HCT116 (cell line): ENCODE data around the gene FOXS1. TPM values are rescaled to one million over a fixed set of nuclear protein-coding genes. Genes with fewer than 3 reads are reported as not detected.

Source experiments
- ATAC-seq: fragments of 200-7000 bp; cut with Tn5 transposase; 2 replicates; pipeline ENCODE4 v1.9.1; 2020; ENCODE audit warnings: mild to moderate bottlenecking, moderate library complexity
- BruUV-seq: library from RNA; stranded (reverse); fragments of 400-500 nt; replicated peaks from 2 replicates; lab custom pipeline; 2021; lab: Mats Ljungman, UMichigan
- CTCF ChIA-PET: fragments of 300-600 bp; sonication (Branson Sonifier 250); formaldehyde crosslinking; loops from one replicate; lab custom pipeline; 2021; ENCODE audit warnings: antibody characterized with exemption; lab: Charles Lee
- POLR2A ChIA-PET: fragments of 300-600, 350-600 bp; sonication (Branson Sonifier 250); formaldehyde crosslinking; loops from one replicate; lab custom pipeline; 2021; ENCODE audit warnings: antibody characterized with exemption; lab: Charles Lee
- RAD21 ChIA-PET, 2 experiments: fragments of 300-600 bp; sonication (Branson Sonifier 250); formaldehyde crosslinking; loops; one replicate each; lab custom pipeline; 2023; ENCODE audit warnings: low total read pairs in 2 of 2; ENCODE audit not compliant: uncharacterized antibody in 2 of 2, unreplicated experiment in 2 of 2, low non-redundant PET in 1 of 2; lab: Charles Lee
- DNase-seq: peaks from one replicate; pipeline ENCODE4 v3.0.0-alpha.2; 2010; ENCODE audit warnings: low read depth, low spot score
- H2AFZ ChIP-seq: fragments of 200-600 bp; shearing (Covaris generic), sonication (generic); 2 replicates; pipeline ENCODE4 v1.6.1; 2017; ENCODE audit warnings: low read depth, mixed run types, mixed read lengths, antibody characterized with exemption, low read length; ENCODE audit not compliant: poor library complexity, severe bottlenecking
- H3K27ac ChIP-seq: 2 replicates; pipeline ENCODE4 v1.5.1; 2012; ENCODE audit warnings: low read depth, low read length
- H3K27me3 ChIP-seq: fragments of 200-600 bp; sonication (generic); 2 replicates; pipeline ENCODE4 v1.6.1; 2016; ENCODE audit warnings: mixed run types, low read length, mixed read lengths; ENCODE audit not compliant: insufficient read depth
- H3K36me3 ChIP-seq, 2 experiments: fragments of 200-500 bp in 1 of 2; fragments of 200-600 bp in 1 of 2; sonication (Bioruptor generic) in 1 of 2; sonication (generic) in 1 of 2; 2 replicates each; pipeline versions ENCODE4 v1.5.1 to v1.6.1; 2014 to 2016; ENCODE audit warnings: low read length in 2 of 2, inconsistent platforms in 1 of 2, mixed read lengths in 1 of 2, mixed run types in 1 of 2; ENCODE audit not compliant: insufficient read depth in 2 of 2, control insufficient read depth in 1 of 2
- H3K4me1 ChIP-seq, 2 experiments: fragments of 200-600 bp in 1 of 2; sonication (generic) in 1 of 2; 2 replicates each; pipeline versions ENCODE4 v1.5.1 to v1.6.1; 2012 to 2017; ENCODE audit warnings: low read length in 2 of 2, inconsistent platforms in 1 of 2, mild to moderate bottlenecking in 1 of 2, mixed read lengths in 1 of 2, mixed run types in 1 of 2, moderate library complexity in 1 of 2; ENCODE audit not compliant: insufficient read depth in 2 of 2, control insufficient read depth in 1 of 2
- H3K4me2 ChIP-seq: fragments of 200-600 bp; sonication (generic); 2 replicates; pipeline ENCODE4 v1.6.1; 2017; ENCODE audit warnings: mixed run types, low read length, mixed read lengths
- H3K4me3 ChIP-seq, 2 experiments: fragments of 200-600 bp in 1 of 2; sonication (generic) in 1 of 2; replicated peaks in 1 of 2; 2 replicates each; pipeline ENCODE4 v1.5.1; 2011 to 2016; ENCODE audit warnings: low read length in 2 of 2, control low read depth in 1 of 2, low read depth in 1 of 2, mild to moderate bottlenecking in 1 of 2, mixed read lengths in 1 of 2, mixed run types in 1 of 2
- H3K79me2 ChIP-seq: fragments of 200-600 bp; sonication (generic); 2 replicates; pipeline ENCODE4 v1.6.1; 2017; ENCODE audit warnings: mild to moderate bottlenecking, mixed run types, low read length, moderate library complexity, mixed read lengths; ENCODE audit not compliant: insufficient read depth
- H3K9ac ChIP-seq: fragments of 200-600 bp; sonication (generic); 2 replicates; pipeline ENCODE4 v1.6.1; 2016; ENCODE audit warnings: low read length, mixed read lengths
- H3K9me2 ChIP-seq: fragments of 200-600 bp; sonication (generic), shearing (Covaris generic); 2 replicates; pipeline ENCODE4 v1.6.1; 2017; ENCODE audit warnings: mixed run types, mild to moderate bottlenecking, moderate library complexity; ENCODE audit not compliant: insufficient read depth
- H3K9me3 ChIP-seq, 2 experiments: fragments of 200-500 bp in 1 of 2; fragments of 200-600 bp in 1 of 2; sonication (Bioruptor generic) in 1 of 2; sonication (generic) in 1 of 2; 2 replicates each; pipeline ENCODE4 v1.6.1; 2014 to 2017; ENCODE audit warnings: low read length in 2 of 2, mixed read lengths in 2 of 2, inconsistent platforms in 1 of 2, low read depth in 1 of 2, mild to moderate bottlenecking in 1 of 2, mixed run types in 1 of 2, moderate library complexity in 1 of 2; ENCODE audit not compliant: control insufficient read depth in 1 of 2, insufficient read depth in 1 of 2
- H4K20me1 ChIP-seq: fragments of 200-600 bp; sonication (generic), shearing (Covaris generic); 2 replicates; pipeline ENCODE4 v1.6.1; 2017; ENCODE audit warnings: mixed run types, mild to moderate bottlenecking, moderate library complexity; ENCODE audit not compliant: insufficient read depth
- CBX3 ChIP-seq: IDR thresholded peaks from 2 replicates; pipeline ENCODE4 v1.6.1; 2012; ENCODE audit warnings: low read depth
- CEBPB ChIP-seq: IDR thresholded peaks from 2 replicates; pipeline ENCODE4 v1.6.1; 2012; ENCODE audit warnings: low read depth
- JUND ChIP-seq: IDR thresholded peaks from 2 replicates; pipeline ENCODE4 v1.6.1; 2012
- POLR2A ChIP-seq: IDR thresholded peaks from 2 replicates; pipeline ENCODE4 v1.7.0; 2011; ENCODE audit warnings: borderline replicate concordance; ENCODE audit not compliant: insufficient read depth, insufficient read length; ENCODE audit errors: extremely low read depth
- RAD21 ChIP-seq: IDR thresholded peaks from 2 replicates; pipeline ENCODE4 v1.6.1; 2012; ENCODE audit warnings: low read depth, mild to moderate bottlenecking
- REST ChIP-seq: IDR thresholded peaks from 2 replicates; pipeline ENCODE4 v1.6.1; 2012; ENCODE audit warnings: low read depth
- ZFX ChIP-seq: fragments of 450-650 bp; IDR thresholded peaks from 2 replicates; pipeline ENCODE4 v1.6.1; 2017
- intact Hi-C: fragments of 100-400 bp; cut with micrococcal nuclease; formaldehyde crosslinking; loops from 2 replicates; pipeline ENCODE4 v1.10.0; 2022
- total RNA-seq: library from RNA; stranded (reverse); gene quantifications from one replicate; pipeline ENCODE4 v1.2.1, GENCODE V29; 2021; ENCODE audit not compliant: unreplicated experiment

Gene FOXS1
- total RNA-seq, 1 experiment from 2014 or later, result not detected

- BruUV-seq, result no TSS peak
- H3K4me3 ChIP-seq, result no peak overlapping the region
- H3K36me3 ChIP-seq, result no peaks in the 10 kb centered on the region
- H3K9ac ChIP-seq, result no peak overlapping the region
- no peak overlapping the region for H3K27ac ChIP-seq
- no peaks in the 10 kb centered on the region for H3K9me2 ChIP-seq
- no peaks in the 10 kb centered on the region for H3K9me3 ChIP-seq
- ATAC-seq (no peak), DNase-seq (no peak)
- POLR2A ChIA-PET, result interaction anchor here (1.1 kb wide), 1 partner anchor 154 kb away, joined by 3 read pairs; no protein-coding TSS in a partner anchor
- H3K27me3 ChIP-seq, result no peaks in the 10 kb centered on the region
- no peak overlapping the region for H2AFZ ChIP-seq
- intact Hi-C loops, result no loop called here
- RAD21 ChIA-PET, result no interaction called here
- H3K4me1 ChIP-seq, result peaks cover 15 to 20% of the 10 kb centered on the region in 2 experiments; a peak in 3 of 4 replicates
- TF ChIP-seq CEBPB (no peak), JUND (no peak)
- CTCF ChIA-PET, result interaction anchor here (1.2 to 3.7 kb wide), 2 partner anchors 12 to 88 kb away, joined by 3 to 20 read pairs; partner anchors contain the start of gene PDRG1
- no peaks in the 10 kb centered on the region for H3K79me2 ChIP-seq
- no peak overlapping the region for H3K4me2 ChIP-seq
- H4K20me1 ChIP-seq, result no peaks in the 10 kb centered on the region
Measured at GRCh38 chr20:31863296-31864085, 18.1 kb upstream of the FOXS1 start.

GRCh38 chr20:31862506-31862905 lies 17.1 kb upstream of the FOXS1 start:
- ChIA-PET CTCF (interaction anchor here (3.7 kb wide), 1 partner anchor 11 kb away, joined by 20 read pairs; no protein-coding TSS in a partner anchor), POLR2A (interaction anchor here (1.1 kb wide), 1 partner anchor 155 kb away, joined by 3 read pairs; no protein-coding TSS in a partner anchor)

More at GRCh38 chr20:31862506-31862905, 17.1 kb upstream of the FOXS1 start:
- Histone ChIP-seq H2AFZ (no peak overlapping the region), H3K79me2 (no peaks in the 10 kb centered on the region), H3K9ac (no peak overlapping the region), H3K27ac (no peak overlapping the region), H3K9me3 (no peaks in the 10 kb centered on the region), H3K9me2 (no peaks in the 10 kb centered on the region), H4K20me1 (no peaks in the 10 kb centered on the region)
- RAD21 ChIA-PET, result no interaction called here
- TF ChIP-seq REST (no peak), ZFX (no peak), RAD21 (no peak), POLR2A (no peak), CBX3 (no peak)
- TF ChIP-seq, all 23 proteins: peak for 0
- intact Hi-C loops, result no loop called here
- Histone ChIP-seq H3K4me3 (no peak overlapping the region), H3K27me3 (no peaks in the 10 kb centered on the region), H3K4me1 (peaks cover 15 to 20% of the 10 kb centered on the region in 2 experiments; a peak in 3 of 4 replicates), H3K4me2 (no peak overlapping the region), H3K36me3 (no peaks in the 10 kb centered on the region)
- no TSS peak for BruUV-seq
- ATAC-seq (no peak), DNase-seq (no peak)
